GM21529 (cell line): Measurements from ENCODE around the gene HUWE1.

Experiments
- ATAC-seq: cut with Tn5 transposase; IDR thresholded peaks from one replicate; pipeline ENCODE4 v1.9.1; 2021; ENCODE audit not compliant: unreplicated experiment

Gene HUWE1

DNA sequence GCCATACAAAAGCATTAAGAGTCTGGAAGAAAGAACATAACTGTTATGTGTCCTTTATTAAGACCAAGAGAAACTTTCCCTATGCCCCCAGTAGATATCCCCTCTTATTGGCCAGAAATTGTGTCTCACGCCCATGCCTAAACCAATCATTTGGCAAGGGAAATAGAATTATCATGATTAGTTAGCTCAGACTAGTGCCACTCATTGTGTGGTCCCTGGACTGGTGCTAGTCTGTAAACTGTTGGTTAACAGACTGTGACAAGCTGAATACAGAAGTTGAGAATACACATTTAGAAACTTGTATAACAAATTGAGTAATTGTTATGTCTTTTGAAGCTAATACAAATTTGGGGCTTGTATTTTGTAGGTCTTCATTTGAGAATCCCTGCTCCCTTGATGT lies 8.1 kb upstream of the HUWE1 start:
- no peak for ATAC-seq

DNA sequence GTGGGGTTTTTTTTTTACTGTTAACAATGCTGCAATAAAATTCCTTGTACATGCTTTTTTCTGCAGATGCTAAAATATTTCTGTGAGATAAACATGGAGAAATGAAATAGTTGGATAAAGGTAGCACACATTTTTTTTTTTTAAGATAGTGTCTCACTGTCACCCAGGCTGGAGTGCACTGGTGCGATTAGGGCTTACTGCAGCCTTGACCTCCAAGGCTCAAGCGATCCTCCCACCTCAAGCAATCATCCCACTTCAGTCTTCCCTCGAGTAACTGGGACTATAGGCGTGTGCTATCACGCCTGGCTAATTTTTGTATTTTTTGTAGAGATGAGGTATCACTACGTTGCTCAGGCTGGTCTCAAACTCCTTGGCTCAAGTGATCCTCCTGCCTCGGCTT lies 1.8 kb upstream of the HUWE1 start:
- no peak for ATAC-seq

- no peak for ATAC-seq
These were observed 808 bp downstream of the HUWE1 start for GRCh38 chrX:53685711-53686110.

GRCh38 chrX:53684415-53685192 lies 1.9 kb downstream of the HUWE1 start:
- no peak for ATAC-seq

DNA sequence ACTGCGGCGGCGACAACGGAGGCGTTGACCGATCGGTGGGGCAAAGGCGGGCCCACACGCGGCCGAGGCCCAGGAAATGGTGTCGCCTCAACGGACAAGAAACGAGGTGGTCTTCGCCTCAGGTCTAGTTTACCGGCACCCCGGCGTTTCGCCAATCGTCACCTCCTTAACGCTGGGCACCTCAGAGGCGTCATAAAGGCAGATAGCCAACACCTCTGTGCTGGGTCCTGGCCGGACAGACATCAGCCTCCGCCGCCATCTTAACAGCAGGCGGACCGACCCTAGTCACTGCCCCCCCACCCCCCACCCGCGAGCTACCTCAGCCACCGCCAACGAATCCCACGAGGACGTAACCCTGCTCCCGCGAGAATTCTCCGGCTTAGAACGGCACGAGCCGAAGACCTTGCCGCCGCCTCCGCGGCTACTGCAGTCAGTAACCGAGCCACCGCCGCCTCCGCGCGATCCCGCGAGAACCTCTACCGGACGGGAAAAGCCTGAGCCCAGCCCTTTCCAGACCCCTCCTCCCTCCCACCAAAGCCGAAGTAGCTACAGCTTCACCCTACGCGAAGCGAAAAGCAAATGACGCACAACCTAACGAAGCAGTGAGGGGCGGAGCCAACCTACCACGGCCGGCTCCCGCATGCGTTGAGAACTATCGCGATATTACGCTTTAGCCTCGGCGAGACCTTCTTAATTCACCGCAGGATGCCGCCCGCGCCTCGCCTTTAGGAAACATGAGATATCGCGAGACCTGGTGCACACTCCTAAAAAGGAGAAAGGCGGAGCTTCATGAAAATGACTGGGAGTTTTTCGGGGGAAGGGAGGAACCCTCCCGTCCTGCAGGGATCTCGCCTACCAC lies 2.7 kb downstream of the HUWE1 start:
- peak; percentile 66 for ATAC-seq

GRCh38 chrX:53682885-53683555 lies 3.5 kb downstream of the HUWE1 start:
- ATAC-seq, result no peak

GRCh38 chrX:53681661-53682060 lies 4.9 kb downstream of the HUWE1 start:
- ATAC-seq, result no peak

DNA sequence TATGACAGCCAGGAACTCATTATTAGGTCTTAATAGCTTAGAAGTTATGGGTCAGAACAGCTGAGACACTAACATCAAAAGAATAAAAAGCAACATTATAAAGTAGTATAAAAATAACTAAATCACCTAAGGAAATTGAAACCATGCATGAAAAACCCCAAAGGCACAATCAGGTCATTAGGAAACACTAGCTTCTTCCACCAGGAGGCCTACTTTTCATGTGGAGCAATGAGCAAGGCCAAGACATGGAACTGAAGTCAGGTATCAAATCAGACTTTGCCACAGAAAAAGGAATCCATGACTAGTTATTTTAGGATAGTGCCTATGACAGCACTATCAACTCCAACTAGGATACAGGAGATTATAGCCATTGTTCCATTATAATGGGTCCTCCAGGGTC lies 7.9 kb downstream of the HUWE1 start:
- no peak for ATAC-seq

- no peak for ATAC-seq
These were observed 9.2 kb downstream of the HUWE1 start for GRCh38 chrX:53677286-53677685.

DNA sequence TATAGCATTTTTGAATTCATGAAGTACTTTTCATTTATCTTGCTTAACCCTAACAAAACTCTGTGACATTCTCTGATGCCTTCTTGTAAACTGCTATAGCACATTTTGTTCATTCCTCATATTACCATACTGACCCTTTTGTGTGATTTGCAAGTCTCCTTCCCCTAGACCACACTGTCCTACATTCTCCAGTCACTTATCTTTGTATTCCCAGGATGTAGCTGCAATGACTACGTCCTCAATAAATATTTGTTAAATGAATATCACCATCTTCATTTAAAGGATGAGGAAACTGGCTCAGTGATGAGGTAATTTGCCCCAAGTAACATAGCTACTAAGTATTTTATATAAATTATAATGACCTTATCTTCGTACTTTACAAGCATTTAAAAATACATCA lies 11.9 kb downstream of the HUWE1 start:
- no peak for ATAC-seq

DNA sequence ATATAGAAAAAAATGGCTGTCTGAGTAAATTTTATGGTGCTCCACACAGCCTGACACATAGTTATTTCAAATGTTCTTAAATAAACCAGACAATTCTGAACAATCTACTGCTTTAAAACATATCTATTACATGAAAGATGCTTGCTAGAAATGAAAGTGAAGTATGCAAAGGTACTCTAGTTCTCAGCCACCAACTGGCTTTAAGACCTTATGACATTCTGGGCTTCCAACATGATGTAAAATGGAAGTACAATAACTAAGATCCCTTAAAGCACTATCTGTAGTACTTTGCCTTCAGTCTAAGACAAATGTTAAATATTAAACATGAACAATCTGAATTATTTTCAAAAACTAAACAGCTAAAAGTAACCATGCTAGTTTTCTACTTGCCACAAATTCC lies 17.3 kb downstream of the HUWE1 start:
- ATAC-seq, result peak; percentile 58

DNA sequence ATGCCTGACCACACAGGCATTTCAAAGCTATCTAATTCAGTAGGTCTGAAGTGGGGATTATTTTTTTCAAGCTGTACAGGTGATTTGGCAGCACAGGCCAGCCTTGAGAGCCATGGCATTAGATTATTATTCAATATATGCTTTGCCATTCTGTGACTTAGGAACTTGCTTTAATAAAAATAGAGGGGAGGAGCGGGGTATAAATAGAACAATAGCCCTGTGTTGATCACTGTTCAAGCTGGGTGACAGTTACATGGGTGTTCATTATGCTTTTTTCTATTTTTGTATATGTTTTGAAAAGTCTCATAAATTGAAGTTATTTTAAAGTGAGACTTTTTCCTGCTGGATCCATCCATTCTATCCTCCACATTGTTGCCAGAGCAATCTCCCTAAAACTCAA lies 20.3 kb downstream of the HUWE1 start:
- ATAC-seq, result no peak

DNA sequence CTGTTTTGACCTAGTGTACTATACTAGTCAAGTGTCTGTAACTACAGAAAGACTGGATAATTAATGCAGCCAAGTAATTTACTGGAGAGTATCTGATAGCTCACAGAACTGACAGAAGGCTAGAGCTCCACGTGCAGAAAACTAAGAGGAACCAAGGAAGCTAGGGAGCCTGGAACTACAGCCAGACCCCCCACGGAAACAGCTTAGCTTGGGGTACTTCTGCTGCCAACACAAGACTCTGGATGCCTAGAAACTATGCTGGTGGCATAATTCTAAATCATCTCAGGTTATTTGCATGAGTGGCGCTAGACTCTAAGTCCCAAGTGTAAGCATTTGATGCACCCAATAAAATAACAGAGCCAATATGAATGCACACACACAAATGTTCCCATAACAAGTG lies 26.5 kb downstream of the HUWE1 start:
- ATAC-seq, result no peak

DNA sequence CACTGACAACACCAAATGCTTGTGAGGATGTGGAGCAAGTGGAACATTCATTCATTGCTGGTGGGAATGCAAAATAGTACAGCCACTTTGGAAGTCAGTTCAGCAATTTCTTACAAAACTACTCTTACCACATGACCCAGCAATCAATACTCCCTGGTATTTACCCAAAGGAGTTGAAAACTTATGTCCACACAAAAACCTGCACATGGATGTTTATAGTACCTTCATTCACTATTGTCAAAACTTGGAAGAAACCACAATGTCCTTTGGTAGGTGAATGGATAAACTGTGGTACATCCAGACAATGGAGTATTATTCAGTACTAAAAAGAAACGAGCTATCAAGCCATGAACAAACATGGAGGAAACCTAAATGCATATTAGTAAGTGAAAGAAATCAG lies 27.5 kb downstream of the HUWE1 start:
- no peak for ATAC-seq

DNA sequence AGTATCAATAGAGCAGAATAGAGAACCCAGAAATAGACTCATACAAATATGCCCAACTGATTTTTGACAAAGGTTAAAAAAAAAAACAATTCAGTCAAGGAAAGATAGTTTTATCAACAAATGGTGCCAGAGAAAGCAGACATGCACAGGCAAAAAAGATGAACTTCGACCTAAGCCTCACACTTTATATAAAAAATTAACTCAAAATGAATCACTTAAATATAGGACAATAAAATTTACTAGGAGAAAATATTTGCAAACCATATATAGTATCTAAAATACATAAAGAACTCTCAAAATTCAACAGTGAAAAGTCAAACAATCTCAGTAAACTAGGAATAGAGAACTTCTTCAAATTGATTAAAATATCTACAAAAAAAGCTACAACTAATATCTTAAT lies 29.7 kb downstream of the HUWE1 start:
- no peak for ATAC-seq

- no peak for ATAC-seq
These were observed 32.1 kb downstream of the HUWE1 start for GRCh38 chrX:53654376-53654775.

GRCh38 chrX:53644751-53645150 lies 41.8 kb downstream of the HUWE1 start:
- no peak for ATAC-seq

DNA sequence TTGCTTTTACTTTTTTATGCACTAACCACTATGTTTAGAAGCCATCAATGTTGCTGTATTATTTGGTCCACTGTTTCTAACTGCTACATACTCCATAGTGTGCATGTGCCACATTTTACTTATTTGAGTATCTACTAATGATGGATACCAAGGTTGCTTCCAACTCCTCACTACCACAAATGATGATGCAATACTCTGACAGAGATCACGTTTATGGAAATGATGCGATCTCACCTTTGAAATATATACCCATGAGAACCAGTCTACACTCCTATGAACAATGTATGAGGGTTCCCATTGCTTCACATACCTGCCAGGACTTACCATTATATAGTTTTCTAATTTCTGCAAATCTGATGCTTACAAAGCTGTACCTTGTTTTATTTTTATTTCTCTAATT lies 44.2 kb downstream of the HUWE1 start:
- no peak for ATAC-seq

DNA sequence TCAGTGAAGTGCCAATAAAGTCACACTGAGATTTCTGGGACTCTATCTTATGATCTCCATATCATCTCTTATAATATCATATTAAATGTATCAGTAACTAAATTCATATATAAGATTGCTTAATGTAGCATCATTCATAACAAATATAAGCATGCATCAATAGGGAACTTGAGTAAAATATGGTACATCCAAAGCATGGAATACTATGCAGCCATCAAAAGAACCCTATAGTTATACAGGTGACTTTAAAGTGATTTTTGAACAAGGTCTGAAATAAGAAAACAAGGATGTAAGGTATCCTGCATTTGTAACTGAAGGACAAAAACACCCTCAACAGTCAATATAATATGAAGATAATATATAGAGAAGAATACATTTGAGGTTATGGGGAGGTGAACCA lies 47.3 kb downstream of the HUWE1 start:
- ATAC-seq, result no peak

DNA sequence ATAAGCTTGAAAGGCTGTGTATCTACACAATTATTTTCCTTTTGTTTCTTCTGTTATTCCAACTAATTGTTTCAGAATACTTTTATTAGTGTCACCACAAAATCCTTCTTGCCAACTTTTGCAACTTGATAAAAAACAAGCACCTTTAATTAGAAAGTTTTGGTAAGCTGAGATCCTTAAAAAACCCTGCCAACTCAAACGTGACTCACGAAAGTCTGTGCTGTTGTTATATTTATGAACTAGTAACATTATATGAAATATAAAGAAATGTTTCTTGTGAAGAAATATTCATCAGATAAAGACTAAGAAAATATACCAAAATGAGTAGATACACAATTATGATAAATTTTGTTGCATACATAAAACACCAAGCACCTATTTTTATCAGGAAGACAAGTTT lies 49.0 kb downstream of the HUWE1 start:
- ATAC-seq, result no peak

DNA sequence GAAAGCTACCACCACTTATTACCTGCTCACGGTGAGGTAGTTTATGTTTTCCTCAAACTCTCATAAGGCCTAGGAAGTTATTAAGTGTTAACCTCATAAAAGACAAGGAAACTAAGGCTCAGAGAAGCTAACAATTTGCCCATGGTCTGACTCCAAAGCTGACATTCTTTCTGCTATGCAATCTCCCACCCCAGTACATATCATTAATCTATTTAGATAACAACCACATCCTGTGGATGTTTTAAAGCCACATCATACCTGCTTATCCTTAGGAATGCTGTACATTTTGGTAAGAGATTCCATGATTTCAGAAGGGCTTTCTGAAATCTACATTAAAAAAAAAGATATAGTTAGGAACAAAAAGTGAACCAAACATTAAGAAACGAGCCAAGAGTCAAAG lies 55.4 kb downstream of the HUWE1 start:
- no peak for ATAC-seq

DNA sequence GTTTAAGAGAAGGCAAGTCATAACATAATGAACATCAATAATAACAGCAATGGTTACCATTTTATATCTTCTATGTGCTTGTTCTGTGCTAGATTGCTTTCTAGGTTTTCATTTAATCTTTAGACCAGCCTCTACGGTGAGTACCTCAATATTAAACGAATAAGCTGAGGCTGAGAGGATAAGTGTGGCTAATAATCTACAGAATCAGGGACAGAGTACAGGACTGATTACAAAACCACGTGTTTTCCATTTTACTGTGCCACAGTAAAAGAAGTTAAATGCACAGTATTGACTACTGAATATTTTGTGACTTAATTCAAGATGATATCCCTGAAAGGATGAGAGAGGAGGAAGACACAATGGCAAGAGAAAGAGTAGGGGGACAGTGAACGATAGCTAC lies 56.3 kb downstream of the HUWE1 start:
- no peak for ATAC-seq
